Measurements from ENCODE around the gene ALDH2.
"Not testable (repeated sequence)": the region's sequence is repeated elsewhere in the genome, so short reads cannot be mapped to it uniquely, and the experiment has no call there.

The ALDH2 gene

DNA sequence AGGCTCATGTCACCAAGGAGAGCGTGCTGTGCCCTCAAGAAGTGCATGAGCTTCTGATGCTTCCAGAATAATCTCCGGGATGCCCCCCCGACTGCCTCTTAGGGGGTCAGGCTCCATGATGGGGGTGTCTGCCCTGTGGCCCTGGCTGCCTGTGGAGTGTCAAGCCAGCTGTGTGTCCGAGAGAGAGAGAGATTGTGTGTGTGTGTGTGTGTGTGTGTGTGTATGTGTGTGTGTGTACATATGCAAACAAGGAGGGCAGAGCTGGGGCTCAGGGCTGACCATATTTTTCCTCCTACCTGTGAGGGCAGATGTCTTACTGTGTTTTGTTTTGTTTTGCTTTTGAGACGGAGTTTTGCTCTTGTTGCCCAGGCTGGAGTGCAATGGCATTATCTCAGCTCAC lies 5.6 kb upstream of the ALDH2 start:
- TF ChIP-seq, protein P1, sequence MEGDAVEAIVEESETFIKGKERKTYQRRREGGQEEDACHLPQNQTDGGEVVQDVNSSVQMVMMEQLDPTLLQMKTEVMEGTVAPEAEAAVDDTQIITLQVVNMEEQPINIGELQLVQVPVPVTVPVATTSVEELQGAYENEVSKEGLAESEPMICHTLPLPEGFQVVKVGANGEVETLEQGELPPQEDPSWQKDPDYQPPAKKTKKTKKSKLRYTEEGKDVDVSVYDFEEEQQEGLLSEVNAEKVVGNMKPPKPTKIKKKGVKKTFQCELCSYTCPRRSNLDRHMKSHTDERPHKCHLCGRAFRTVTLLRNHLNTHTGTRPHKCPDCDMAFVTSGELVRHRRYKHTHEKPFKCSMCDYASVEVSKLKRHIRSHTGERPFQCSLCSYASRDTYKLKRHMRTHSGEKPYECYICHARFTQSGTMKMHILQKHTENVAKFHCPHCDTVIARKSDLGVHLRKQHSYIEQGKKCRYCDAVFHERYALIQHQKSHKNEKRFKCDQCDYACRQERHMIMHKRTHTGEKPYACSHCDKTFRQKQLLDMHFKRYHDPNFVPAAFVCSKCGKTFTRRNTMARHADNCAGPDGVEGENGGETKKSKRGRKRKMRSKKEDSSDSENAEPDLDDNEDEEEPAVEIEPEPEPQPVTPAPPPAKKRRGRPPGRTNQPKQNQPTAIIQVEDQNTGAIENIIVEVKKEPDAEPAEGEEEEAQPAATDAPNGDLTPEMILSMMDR (IDR thresholded peaks at IDR 0.05; ENCODE audit: insufficient read depth, missing control alignments): no peak
- no peak for FAIRE-seq
- DNase-seq (ENCODE audit: insufficient read length, low spot score): no peak

DNA sequence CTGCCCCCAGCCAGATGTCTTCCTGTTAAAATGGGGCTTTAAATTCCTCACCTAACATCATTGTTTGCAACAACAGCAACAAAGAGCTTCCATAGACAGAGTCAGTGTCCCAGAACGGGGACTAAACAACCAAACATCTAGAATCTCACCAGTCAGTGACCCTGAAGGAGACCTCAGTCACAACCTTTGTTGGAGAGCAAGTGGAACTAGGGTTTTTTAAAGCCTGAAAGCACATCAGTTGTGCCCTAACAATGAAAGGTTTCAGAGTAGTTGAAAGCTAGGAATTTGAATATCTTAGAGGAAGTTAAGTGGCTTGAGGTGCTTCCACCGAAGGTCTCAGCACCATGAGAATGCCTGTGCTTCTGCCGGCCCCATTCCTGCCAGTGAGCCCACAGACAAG lies 5.0 kb upstream of the ALDH2 start:
- FAIRE-seq: no peak
- DNase-seq (ENCODE audit: insufficient read length, low spot score): no peak
- TF ChIP-seq, protein P1 (IDR thresholded peaks at IDR 0.05; ENCODE audit: insufficient read depth, missing control alignments): no peak

DNA sequence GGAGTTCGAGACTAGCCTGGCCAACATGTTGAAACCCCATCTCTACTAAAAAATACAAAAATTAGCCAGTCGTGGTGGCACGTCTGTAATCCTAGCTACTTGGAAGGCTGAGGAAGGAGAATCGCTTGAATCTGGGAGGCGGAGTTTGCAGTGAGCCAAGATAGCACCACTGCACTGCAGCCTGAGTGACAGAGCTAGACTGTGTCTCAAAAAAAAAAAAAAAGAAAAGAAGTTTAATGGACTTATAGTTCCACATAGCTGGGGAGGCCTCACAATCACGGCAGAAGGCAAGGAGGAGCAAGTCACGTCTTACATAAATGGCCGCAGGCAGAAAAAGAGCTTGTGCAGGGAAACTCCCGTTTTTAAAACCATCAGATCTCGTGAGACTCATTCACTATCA lies 3.2 kb upstream of the ALDH2 start:
- not testable (repeated sequence) for FAIRE-seq; DNase-seq (ENCODE audit: insufficient read length, low spot score)

DNA sequence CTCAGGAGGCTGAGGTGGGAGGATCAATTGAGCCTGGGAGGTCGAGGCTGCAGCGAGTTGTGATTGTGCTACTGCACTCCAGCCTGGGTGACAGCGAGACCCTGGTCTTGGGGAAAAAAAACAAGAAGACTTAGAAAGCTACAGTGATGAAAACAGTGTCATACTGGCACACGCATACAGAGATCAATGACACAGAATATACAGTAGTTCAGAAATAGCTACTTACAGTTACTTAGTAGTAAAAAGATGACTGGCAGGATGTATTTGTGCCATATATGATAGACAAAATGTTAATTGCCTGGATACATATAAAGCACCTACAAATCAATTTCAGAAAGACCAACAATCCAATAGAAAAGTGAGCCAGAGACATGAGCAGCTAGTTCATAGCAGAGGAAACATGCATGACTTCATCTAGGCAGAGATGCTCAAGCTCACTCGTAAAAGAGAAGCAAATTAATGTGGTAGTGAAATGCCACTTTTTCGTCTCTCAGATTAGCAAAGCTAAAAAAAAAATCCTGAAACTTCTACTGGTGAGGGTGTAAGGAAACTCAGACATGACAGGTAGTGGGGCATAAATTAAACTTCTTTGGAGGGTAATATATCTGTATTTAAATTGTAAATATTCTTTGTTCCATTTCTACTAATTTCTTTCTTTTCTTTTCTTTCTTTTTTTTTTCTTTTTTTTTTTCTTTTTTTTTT lies 2.5 kb upstream of the ALDH2 start:
- TF ChIP-seq, protein P1 (IDR thresholded peaks at IDR 0.05; ENCODE audit: insufficient read depth, missing control alignments): no peak
- DNase-seq (ENCODE audit: insufficient read length, low spot score): no peak
- FAIRE-seq: no peak

DNA sequence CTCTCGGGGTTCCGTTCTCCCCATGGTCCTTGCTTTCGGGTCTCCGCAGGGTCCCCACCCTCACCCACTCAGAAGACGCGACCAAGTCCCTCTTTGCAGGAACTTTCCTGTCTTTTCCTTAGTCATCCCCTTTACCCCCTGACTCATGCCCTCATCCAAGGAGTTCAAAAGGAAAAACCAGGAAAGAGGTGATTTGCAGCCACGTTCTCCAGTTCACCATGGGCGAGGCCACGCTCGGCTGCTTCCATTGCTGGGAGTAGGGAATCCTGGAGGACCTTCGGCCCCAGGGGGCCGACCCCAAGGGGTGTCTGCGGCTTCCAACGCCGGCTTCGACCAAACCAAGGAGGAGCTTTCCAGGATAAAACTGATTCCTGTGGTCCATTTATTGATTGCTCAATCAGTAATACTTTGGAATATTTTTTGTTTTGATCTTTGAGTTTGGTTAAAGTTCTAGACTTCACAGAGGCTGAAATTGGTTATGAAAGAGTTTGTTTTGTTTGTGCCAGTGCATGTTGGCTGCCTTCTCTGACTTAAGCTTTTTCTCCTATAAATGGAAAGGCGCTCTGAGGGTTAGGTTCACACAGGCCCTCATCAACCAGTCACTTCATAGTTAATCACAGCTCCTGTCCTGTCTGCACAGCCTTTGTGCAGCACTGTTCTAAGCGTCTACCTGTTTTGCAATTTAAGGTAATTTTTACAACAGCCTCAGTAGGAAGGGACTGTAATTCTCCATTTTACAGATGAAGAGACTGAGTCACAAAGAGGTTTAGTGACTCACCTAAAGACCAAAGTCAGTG lies 827 bp downstream of the ALDH2 start:
- DNase-seq (ENCODE audit: insufficient read length, low spot score) (no peak), FAIRE-seq (no peak)
- TF ChIP-seq, protein P1 (IDR thresholded peaks at IDR 0.05; ENCODE audit: insufficient read depth, missing control alignments): no peak

DNA sequence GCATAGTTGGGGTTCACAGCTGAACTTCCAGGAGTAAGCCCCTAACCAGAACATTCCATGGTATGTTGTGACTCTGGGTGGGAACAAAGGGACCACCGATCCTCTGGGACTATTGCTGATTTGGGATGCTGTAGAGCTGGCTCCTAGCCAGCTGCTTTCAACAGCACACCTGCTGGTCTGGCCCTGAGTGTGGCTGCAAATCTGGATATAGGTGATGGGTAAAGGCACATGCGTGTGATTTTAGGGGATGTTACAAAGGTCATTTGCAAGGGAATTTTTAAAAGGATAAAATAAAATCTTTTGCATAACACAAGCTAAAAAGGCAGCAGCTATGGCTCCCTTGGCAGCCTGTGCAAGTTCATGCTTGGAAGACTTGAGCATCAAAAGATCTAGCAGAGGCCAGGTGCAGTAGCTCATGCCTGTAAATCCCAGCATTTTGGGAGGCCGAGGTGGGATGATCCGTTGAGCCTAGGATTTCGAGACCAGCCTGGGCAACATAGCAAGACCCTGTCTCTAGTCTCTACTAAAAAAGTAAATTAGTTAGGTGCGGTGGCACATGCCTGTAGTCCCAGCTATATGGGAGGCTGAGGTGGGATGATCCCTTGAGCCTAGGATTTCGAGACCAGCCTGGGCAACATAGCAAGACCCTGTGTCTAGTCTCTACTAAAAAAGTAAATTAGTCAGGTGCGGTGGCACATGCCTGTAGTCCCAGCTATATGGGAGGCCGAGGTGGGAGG lies 1.6 kb downstream of the ALDH2 start:
- no peak for DNase-seq (ENCODE audit: insufficient read length, low spot score)
- no peak for FAIRE-seq
- TF ChIP-seq, protein P1 (IDR thresholded peaks at IDR 0.05; ENCODE audit: insufficient read depth, missing control alignments): no peak

DNA sequence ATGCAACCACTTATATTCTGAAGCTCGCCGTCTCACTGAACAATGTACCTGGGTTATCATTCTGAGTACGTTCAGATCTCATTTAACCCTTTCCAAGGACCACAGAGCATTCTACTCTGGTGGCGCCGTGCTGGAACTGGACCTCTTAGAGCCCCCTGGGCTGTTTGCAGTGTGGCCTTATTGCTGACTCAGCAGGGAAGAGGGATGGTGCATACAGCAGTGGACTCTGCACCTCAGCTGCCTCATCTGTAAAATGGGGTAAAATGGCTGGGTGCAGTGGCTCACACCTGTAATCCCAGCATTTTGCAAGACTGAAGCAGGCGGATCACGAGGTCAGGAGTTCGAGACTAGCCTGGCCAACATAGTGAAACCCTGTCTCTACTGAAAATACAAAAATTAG lies 2.9 kb downstream of the ALDH2 start:
- DNase-seq (ENCODE audit: insufficient read length, low spot score) (no peak), FAIRE-seq (no peak)
- TF ChIP-seq, protein P1 (IDR thresholded peaks at IDR 0.05; ENCODE audit: insufficient read depth, missing control alignments): no peak
